Adrenal gland (tissue), 5 donors: ENCODE measurements around the gene BLNK.

ENCODE experiments used
- POLR2A ChIP-seq, 2 donors: fragments of 450-650 bp; IDR thresholded peaks; one replicate each; pipeline ENCODE4 v1.6.1; 2017; ENCODE audit warnings: antibody characterized with exemption in 2 of 2, mild to moderate bottlenecking in 2 of 2, moderate library complexity in 1 of 2
- TF ChIP-seq, protein P1 (sequence below), 6 experiments: fragments of 450-650 bp in 4 of 6; fragments of 200-600 bp in 2 of 6; sonication (generic) in 1 of 6; IDR thresholded peaks; 1 replicate in 5 of 6; 2 replicates in 1 of 6; pipeline versions ENCODE4 v1.5.1 to v1.8.0; 2016 to 2021; ENCODE audit warnings: antibody characterized with exemption in 6 of 6, mild to moderate bottlenecking in 2 of 6, moderate library complexity in 1 of 6
- donor health status: DM: no; HTN: no; CAD: no.

- TF ChIP-seq, protein P1, sequence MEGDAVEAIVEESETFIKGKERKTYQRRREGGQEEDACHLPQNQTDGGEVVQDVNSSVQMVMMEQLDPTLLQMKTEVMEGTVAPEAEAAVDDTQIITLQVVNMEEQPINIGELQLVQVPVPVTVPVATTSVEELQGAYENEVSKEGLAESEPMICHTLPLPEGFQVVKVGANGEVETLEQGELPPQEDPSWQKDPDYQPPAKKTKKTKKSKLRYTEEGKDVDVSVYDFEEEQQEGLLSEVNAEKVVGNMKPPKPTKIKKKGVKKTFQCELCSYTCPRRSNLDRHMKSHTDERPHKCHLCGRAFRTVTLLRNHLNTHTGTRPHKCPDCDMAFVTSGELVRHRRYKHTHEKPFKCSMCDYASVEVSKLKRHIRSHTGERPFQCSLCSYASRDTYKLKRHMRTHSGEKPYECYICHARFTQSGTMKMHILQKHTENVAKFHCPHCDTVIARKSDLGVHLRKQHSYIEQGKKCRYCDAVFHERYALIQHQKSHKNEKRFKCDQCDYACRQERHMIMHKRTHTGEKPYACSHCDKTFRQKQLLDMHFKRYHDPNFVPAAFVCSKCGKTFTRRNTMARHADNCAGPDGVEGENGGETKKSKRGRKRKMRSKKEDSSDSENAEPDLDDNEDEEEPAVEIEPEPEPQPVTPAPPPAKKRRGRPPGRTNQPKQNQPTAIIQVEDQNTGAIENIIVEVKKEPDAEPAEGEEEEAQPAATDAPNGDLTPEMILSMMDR (IDR thresholded peaks at IDR 0.05): no peak
- TF ChIP-seq POLR2A (IDR thresholded peaks at IDR 0.05): no peak
These were observed 63.1 kb downstream of the BLNK start for GRCh38 chr10:96208271-96208670.
